Brain microvascular endothelial cell (primary cell): Measurements from ENCODE around the gene PSMB8.
A peak's percentile ranks its signal among the peaks of the same experiment; 100 is the strongest.
"Not testable (repeated sequence)": the region's sequence is repeated elsewhere in the genome, so short reads cannot be mapped to it uniquely, and the experiment has no call there.

Experiments used
- DNase-seq: peaks from one replicate; pipeline ENCODE4 v3.0.0-alpha.2; 2020
- H3K27ac ChIP-seq: fragments of 250-450 bp; sonication (Bioruptor Pico); 2 replicates; pipeline ENCODE4 v1.5.1; 2020; ENCODE audit warnings: mild to moderate bottlenecking, moderate library complexity
- H3K27me3 ChIP-seq: fragments of 250-450 bp; sonication (Bioruptor Pico); replicated peaks from 2 replicates; pipeline ENCODE4 v1.5.1; 2020; ENCODE audit warnings: mild to moderate bottlenecking
- H3K36me3 ChIP-seq: fragments of 250-450 bp; sonication (Bioruptor Pico); replicated peaks from 2 replicates; pipeline ENCODE4 v1.5.1; 2020; ENCODE audit warnings: mild to moderate bottlenecking
- H3K4me3 ChIP-seq: 2 replicates; pipeline ENCODE4 v1.5.1; 2011; ENCODE audit warnings: low read depth, mild to moderate bottlenecking, control low read depth, low read length, moderate library complexity
- CTCF ChIP-seq: IDR thresholded peaks from 2 replicates; pipeline ENCODE4 v1.5.1; 2011; ENCODE audit warnings: low read depth, mild to moderate bottlenecking, moderate library complexity, low read length, control low read depth, inconsistent platforms; ENCODE audit errors: missing control alignments
- in situ Hi-C: cut with HindIII; loops from 2 replicates; pipeline ENCODE4 v1.10.0; 2017; ENCODE audit warnings: low sequenced_read_pairs, low pct_ligation_motif_present

Gene PSMB8

GRCh38 chr6:32886681-32887383 is 43.0 kb upstream of the PSMB8 start:
- H3K4me3 ChIP-seq: no peak overlapping the region
- in situ Hi-C loops: no loop called here
- no peak for TF ChIP-seq CTCF
- no peak overlapping the region for H3K27ac ChIP-seq
- no peaks in the 10 kb centered on the region for H3K27me3 ChIP-seq
- DNase-seq: peak; percentile 84
- H3K36me3 ChIP-seq: no peaks in the 10 kb centered on the region

- DNase-seq: no peak
- Histone ChIP-seq H3K36me3 (no peaks in the 10 kb centered on the region), H3K4me3 (no peak overlapping the region), H3K27ac (no peak overlapping the region), H3K27me3 (no peaks in the 10 kb centered on the region)
- in situ Hi-C loops: no loop called here
- TF ChIP-seq CTCF: no peak
These were observed 41.9 kb upstream of the PSMB8 start for GRCh38 chr6:32885698-32886286.

GRCh38 chr6:32883789-32884188 is 39.9 kb upstream of the PSMB8 start:
- Histone ChIP-seq H3K27ac (no peak overlapping the region), H3K4me3 (no peak overlapping the region), H3K27me3 (peaks cover 3% of the 10 kb centered on the region), H3K36me3 (no peaks in the 10 kb centered on the region)
- in situ Hi-C loops: no loop called here
- DNase-seq: peak; percentile 51
- no peak for TF ChIP-seq CTCF

- Histone ChIP-seq H3K27ac (peak overlapping the region; percentile 49), H3K27me3 (peaks cover 3% of the 10 kb centered on the region), H3K36me3 (no peaks in the 10 kb centered on the region), H3K4me3 (no peak overlapping the region)
- in situ Hi-C loops: no loop called here
- TF ChIP-seq CTCF: no peak
- DNase-seq: peak; percentile 72
These were observed 39.0 kb upstream of the PSMB8 start for GRCh38 chr6:32882879-32883250.

GRCh38 chr6:32880962-32881361 is 37.1 kb upstream of the PSMB8 start:
- DNase-seq, H3K27me3 ChIP-seq, H3K4me3 ChIP-seq, H3K36me3 ChIP-seq, H3K27ac ChIP-seq, in situ Hi-C loops: not testable (repeated sequence)

- no peak for DNase-seq
- Histone ChIP-seq H3K4me3 (no peak overlapping the region), H3K27ac (no peak overlapping the region), H3K36me3 (no peaks in the 10 kb centered on the region), H3K27me3 (peaks cover 14% of the 10 kb centered on the region)
- in situ Hi-C loops: no loop called here
- TF ChIP-seq CTCF: no peak
These were observed 35.8 kb upstream of the PSMB8 start for GRCh38 chr6:32879691-32880090.
